Dermis blood vessel endothelial cell (primary cell): ENCODE results near the gene TMEM259. TPM values are rescaled to one million over a fixed set of nuclear protein-coding genes. Genes with fewer than 3 reads are reported as not detected.

Experiments used
- DNase-seq: peaks from one replicate; pipeline ENCODE4 v3.0.0; 2010
- total RNA-seq: library from RNA; depleted of rRNA; stranded (reverse); fragments of >200 nt; gene quantifications from 2 replicates; pipeline ENCODE4 v1.2.3, GENCODE V29; 2014

Gene TMEM259
- total RNA-seq, 1 donor from 2014 or later, result 67.2 TPM

- no peak for DNase-seq
Measured at GRCh38 chr19:1055028-1055425, 34.1 kb upstream of the TMEM259 start.

DNA sequence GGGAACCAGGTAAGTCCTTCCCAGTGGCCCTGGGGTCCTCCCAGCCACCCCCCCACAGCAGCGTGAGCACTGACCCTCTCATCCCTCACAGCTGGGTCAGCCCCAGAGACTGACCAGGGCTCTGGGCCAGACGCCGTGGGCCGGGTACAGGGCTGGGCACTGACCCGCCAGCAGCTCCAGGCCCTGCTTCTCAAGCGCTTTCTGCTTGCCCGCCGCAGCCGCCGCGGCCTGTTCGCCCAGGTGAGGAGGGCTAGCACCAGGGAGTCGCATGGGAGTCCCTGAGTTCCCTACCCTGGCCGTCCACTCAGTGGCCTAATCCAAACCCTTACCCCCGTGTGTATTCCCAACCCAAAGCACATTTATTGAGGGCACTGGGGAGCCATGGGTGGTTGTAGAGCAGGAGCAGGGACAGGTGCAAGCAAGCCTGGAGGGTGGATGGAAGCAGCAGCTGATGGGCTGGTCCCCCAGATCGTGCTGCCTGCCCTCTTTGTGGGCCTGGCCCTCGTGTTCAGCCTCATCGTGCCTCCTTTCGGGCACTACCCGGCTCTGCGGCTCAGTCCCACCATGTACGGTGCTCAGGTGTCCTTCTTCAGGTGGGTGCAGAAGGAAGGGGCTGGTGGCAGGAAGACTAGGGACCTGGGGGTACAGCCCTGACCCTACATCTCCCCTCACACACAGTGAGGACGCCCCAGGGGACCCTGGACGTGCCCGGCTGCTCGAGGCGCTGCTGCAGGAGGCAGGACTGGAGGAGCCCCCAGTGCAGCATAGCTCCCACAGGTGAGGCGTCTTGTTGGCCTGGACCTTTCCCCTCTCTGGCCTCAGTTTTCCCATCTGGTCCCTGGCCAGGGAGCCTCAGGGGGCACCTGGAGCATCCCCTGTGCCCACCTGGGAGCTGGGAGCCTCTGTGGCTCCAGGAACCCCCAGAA is 33.4 kb upstream of the TMEM259 start:
- DNase-seq, result no peak

- DNase-seq, result no peak
Measured at GRCh38 chr19:1053176-1054101, 32.5 kb upstream of the TMEM259 start.

GRCh38 chr19:1052349-1052975 is 31.5 kb upstream of the TMEM259 start:
- DNase-seq, result no peak

- DNase-seq, result no peak
Measured at GRCh38 chr19:1051791-1052190, 30.9 kb upstream of the TMEM259 start.

GRCh38 chr19:1050989-1051788 is 30.3 kb upstream of the TMEM259 start:
- no peak for DNase-seq

DNA sequence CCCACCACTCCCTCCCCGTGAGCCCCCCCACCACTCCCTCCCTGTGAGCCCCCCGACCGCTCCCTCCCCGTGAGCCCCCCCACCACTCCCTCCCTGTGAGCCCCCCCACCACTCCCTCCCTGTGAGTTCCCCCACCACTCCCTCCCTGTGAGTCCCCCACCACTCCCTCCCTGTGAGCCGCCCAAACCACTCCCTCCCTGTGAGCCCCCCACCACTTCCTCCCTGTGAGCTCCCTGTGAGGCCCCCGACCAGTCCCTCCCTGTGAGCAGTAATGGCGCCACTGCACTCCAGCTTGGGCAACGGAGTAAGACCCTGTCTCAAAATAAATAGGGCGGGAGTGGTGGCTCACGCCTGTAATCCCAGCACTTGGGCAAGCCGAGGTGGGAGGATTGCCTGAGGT is 28.9 kb upstream of the TMEM259 start:
- DNase-seq, result no peak

DNA sequence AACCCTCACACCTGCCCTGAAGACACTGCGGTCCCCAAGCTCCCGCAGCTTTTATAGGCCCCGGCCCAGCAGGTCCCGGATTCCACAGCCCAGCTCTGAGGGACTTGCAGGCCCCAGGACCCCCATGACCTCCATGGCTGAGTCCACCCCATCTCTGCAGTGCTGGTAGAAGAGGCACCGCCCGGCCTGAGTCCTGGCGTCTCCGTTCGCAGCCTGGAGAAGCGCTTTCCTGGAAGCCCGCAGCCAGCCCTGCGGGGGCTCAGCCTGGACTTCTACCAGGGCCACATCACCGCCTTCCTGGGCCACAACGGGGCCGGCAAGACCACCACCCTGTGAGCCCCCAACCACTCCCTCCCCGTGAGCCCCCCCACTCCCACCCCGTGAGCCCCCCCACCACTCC is 28.2 kb upstream of the TMEM259 start:
- no peak for DNase-seq

DNA sequence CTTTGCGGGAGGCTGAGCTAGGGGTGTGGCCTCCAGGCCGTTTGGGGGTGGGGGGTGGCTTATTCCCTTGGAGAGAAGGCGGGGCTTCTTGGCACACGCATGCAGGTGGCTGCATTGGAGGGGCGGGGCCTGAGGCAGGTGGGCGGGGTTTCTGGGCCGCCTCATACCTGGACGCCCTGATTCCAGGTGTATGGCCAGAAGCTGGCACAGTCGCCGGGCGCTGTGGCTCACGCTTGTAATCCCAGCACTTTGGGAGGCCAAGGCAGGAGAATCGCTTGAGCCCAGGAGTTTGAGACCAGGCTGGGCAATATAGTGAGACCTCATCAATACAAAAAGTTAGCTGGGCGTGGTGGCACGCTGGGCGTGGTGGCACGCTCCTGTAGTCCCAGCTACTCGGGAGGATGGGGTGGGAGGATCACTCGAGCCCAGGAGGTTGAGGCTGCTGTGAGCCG is 26.8 kb upstream of the TMEM259 start:
- no peak for DNase-seq

DNA sequence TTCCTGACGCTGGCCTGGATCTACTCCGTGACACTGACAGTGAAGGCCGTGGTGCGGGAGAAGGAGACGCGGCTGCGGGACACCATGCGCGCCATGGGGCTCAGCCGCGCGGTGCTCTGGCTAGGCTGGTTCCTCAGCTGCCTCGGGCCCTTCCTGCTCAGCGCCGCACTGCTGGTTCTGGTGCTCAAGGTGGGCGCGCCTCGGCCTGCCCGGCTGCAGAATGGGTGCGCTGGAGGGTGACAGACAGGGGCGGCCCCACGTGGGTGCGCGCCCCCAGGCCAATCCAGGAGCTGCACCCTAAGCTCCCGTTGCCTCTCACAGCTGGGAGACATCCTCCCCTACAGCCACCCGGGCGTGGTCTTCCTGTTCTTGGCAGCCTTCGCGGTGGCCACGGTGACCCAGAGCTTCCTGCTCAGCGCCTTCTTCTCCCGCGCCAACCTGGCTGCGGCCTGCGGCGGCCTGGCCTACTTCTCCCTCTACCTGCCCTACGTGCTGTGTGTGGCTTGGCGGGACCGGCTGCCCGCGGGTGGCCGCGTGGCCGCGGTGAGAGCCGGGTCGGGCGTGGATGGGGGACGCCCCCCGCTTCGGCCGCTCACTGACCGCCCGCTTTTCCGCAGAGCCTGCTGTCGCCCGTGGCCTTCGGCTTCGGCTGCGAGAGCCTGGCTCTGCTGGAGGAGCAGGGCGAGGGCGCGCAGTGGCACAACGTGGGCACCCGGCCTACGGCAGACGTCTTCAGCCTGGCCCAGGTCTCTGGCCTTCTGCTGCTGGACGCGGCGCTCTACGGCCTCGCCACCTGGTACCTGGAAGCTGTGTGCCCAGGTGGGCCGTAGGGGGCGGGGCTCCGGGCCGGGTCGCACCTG is 26.1 kb upstream of the TMEM259 start:
- DNase-seq, result no peak

DNA sequence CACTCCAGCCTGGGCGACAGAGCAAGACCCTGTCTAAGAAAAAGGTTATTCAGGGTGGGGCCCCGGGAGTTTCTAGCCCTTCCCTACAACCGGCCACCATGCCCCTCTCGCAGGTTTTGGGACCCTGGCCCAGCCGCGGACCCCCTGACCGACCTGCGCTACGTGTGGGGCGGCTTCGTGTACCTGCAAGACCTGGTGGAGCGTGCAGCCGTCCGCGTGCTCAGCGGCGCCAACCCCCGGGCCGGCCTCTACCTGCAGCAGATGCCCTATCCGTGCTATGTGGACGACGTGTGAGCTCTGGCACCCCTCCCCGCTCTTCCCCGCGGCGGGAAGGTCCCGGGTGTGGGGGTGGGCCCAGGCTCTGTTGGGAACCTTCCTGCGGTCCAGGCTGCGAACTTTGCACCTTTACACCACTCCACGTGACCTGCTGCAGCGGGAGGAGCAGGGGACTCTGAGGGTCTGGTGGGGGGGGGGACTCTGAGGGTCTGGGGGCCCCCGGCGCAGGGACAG is 25.2 kb upstream of the TMEM259 start:
- DNase-seq, result no peak

- DNase-seq, result peak; percentile 58
Measured at GRCh38 chr19:1045247-1045603, 24.3 kb upstream of the TMEM259 start.

DNA sequence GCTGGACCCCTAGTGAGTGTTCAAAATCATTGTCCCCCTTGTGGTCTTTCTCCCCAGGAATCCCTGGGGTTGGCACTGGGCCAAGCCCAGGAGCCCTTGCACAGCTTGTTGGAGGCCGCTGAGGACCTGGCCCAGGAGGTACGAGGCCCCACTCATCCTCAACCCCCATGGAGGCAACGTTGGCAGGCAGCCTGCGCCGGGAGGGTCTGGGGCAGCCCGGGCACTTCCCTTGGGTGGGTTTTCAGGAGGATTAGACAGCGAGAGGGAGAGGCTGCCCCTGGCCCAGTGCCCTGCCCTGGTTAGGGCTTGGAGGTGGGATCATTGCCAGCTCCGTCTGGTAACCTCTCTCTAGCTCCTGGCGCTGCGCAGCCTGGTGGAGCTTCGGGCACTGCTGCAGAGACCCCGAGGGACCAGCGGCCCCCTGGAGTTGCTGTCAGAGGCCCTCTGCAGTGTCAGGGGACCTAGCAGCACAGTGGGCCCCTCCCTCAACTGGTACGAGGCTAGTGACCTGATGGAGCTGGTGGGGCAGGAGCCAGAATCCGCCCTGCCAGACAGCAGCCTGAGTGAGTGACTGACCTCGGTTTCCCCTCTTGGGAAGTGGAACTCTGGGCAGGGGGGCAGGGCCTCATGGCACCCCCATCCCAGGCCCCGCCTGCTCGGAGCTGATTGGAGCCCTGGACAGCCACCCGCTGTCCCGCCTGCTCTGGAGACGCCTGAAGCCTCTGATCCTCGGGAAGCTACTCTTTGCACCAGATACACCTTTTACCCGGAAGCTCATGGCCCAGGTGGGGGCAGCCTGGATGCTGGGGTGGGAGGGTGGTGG is 22.0 kb upstream of the TMEM259 start:
- DNase-seq, result no peak

DNA sequence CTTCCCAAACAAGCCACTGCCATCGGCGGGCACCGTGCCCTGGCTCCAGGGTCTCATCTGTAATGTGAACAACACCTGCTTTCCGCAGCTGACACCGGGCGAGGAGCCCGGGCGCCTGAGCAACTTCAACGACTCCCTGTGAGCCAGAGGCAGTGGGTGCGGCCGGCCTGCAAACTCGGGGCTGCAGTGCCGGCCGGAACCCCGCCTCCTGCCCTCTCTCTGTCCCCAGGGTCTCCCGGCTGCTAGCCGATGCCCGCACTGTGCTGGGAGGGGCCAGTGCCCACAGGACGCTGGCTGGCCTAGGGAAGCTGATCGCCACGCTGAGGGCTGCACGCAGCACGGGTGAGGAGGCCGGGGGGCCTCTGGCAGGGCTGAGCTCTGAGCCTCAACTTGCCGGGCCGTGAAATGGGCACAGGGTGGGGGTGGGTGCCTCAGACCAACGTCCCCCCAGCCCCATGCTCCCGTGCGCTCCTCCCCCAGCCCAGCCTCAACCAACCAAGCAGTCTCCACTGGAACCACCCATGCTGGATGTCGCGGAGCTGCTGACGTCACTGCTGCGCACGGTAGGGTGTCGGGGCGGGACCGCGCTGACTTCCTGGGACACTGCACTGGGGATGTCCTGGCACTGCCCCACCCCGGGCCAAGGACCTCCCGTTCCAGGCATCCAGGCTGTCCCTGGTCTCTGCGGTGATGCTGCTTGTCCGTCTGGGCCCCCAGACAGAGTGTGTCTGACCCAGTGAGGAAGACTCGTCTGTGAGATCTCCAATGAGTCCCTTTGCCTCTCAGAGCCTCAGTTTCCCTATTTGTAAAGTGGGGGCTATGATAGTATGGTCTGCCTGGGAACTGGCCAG is 21.1 kb upstream of the TMEM259 start:
- DNase-seq, result no peak

- no peak for DNase-seq
Measured at GRCh38 chr19:1041272-1041834, 20.4 kb upstream of the TMEM259 start.

GRCh38 chr19:1040476-1041271 is 19.8 kb upstream of the TMEM259 start:
- peak; percentile 91 for DNase-seq

DNA sequence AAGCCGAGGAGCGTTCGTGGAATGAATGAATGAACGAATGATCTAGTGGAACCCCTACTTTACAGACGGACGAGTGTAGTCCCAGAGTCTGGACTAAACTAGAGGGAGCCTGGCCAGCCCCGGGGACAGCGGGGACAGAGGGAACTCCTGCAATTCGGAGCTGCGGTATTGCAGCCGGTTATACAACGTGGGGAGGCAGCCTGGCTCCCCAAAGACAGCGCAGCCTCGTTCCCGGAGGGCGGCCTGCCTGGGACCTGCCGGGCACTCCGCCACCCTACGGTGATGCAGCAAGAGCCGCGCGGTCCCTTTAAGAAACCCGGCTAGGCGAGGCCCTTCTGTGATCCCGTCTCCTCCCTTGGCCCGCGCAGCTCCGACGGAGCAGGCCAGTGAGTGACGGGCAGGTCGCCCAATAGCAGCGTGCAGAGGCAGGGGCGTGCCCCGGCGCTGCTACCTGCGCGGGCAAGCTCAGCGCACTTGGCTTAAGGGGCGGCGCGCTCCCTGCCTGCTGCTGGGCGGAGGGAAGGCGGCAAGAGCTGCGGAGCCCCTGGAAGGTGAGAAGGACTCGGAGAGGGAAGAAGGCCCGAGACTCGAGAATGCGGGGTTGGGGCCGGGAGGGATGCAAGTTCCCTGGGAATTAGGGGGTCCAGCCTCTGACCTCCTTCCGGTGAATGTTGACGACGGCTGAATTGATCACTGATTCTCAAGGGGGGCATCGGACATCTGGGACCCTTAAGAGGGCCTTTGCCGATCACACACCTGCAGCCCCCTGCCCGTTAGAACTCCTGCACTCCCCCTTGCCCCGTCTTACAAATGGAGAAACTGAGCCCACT is 18.9 kb upstream of the TMEM259 start, which contains the start of gene ABCA7:
Gene ABCA7 (plus strand): TSS at position 462 of the 830 bp plus-strand sequence. CDS start 1,255 bp downstream, outside the sequence.
- DNase-seq, result peak; percentile 99
